Activated CD8-positive, alpha-beta memory T cell treated with anti-CD3 and anti-CD28 coated beads for 4 hours (primary cell): ENCODE data around the gene NOXO1.
"Not testable (repeated sequence)": the region's sequence is repeated elsewhere in the genome, so short reads cannot be mapped to it uniquely, and the experiment has no call there.

Source experiments
- DNase-seq, 2 donors: peaks; one replicate each; pipeline ENCODE4 v3.0.0-alpha.2; 2020; ENCODE audit warnings: low read depth in 2 of 2

The NOXO1 gene

DNA sequence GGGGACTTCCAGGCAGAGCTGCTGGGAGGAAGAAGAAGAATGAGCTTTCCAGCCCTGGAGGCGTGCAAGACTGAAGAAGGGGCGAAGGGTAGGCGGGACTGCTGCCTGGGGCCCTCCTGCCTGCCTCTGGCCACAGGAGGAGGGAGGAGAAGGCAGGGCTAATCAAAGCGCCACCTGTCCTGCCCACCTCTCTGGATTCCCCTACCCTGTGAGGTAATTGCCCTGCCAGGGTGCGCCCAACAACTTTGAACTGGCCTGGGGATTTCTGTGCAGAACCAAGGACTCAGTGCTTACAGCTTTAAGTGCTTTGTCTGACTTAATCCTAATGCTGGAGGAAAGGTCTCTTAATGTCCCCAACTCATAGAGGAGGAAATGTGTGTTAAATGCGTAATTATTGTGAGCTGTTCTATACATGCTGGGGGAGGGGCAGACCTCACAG is at the start of gene NOXO1:
Gene NOXO1, minus strand, starts transcription at position 72 of the 439 bp plus-strand sequence. CDS start 290 bp downstream, outside the sequence.
- no peak for DNase-seq

DNA sequence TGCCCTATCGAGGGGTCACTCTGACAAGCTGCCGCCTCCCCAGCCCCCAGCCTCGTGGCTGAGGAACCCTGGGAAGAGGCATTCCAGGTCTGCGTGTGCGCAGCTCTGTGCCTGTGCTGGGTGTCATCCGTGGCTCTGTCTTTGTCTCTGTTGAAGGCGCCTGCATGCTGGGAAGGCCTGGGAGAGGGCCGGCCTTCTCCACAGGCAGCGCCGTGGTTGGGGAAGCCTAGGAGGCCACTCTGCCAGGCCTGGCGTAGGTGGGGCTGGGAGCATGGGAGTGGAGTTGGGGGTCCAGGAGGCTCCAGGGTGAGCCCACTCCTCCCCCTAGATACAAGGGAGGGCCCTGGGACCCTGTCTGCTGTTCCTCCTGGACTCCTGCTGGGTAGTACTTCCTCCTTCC is 48.8 kb upstream of the NOXO1 start:
- DNase-seq = no peak

- no peak for DNase-seq
Observed at GRCh38 chr16:2029350-2029749, 48.1 kb upstream of the NOXO1 start.

GRCh38 chr16:2028620-2029220 is 47.5 kb upstream of the NOXO1 start:
- DNase-seq = no peak

GRCh38 chr16:2028146-2028545 is 46.9 kb upstream of the NOXO1 start:
- no peak for DNase-seq

DNA sequence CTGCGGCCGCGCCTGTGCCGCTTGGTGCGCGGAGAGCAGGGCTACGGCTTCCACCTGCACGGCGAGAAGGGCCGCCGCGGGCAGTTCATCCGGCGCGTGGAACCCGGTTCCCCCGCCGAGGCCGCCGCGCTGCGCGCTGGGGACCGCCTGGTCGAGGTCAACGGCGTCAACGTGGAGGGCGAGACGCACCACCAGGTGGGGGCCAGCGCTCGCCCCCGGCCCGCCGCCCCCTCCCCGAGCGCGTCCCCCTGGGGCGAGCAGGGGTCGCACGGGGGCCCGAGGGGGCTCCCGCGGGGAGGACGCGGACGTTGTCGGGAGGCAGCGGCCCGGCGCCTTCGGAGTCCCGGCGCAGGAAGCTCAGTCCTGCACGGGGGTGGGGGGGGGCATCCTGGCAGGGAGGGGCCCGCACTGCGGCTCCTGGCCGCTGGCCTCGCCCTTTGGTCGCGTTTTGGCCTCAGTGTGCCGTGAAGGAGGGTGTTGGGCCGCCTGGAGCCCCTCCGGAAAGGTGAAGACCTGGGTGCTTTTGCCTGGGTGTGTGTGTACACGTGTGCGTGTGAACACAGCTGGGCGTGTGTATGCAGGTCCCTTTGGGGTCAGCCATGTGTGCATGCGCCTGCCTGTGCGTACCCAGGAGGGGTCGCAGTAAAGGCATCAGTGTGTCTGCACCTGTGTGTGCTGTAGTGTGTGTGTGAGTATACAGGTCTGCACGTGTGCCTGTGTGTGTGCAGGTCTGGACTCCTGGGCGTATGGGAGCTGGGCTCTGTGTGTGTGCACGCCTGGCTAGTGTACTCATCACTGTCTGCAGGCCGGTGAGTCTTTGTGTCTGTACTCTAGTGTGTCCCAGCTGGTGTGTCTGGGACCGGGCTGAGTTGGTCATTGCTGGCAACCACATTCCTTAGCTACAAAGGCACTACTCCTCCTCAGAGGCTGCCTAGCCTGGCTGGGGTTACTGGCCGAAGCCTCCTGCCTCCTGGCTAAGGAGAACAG is 46.0 kb upstream of the NOXO1 start:
- DNase-seq = no peak

GRCh38 chr16:2026461-2027023 is 45.3 kb upstream of the NOXO1 start, which contains the start of gene NHERF2:
Gene NHERF2, plus strand, starts transcription at chr16:2026902. Its CDS starts 104 bp downstream, at chr16:2027006.
- no peak for DNase-seq

DNA sequence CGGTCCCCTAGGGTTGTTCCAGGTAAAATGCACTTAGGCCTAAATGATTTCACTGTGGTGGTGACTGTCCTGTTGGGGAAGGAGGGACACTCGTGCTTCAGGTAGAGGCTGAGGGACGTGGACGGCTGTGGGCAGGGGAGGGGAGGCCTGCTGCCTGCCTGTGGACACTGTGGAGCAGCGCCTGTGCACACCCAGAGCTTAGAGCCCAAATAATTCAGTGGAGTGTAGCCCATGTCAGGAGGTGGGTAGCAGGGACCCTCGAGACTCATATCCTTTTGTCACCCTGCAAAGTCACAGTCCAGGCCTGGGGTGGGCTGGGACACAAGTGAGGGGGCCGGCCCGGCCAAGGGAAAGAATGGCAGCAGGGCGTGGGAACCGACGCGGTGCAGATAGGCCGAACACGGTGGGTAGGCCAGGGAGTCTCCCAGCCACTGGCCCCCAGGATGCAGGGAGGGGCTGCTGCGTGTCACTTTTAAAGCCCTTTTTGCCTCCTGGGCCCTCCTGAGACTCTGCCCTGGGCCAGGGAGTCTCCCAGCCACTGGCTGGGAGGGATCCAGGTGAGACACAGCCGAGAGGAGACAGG is 44.7 kb upstream of the NOXO1 start:
- DNase-seq = no peak

DNA sequence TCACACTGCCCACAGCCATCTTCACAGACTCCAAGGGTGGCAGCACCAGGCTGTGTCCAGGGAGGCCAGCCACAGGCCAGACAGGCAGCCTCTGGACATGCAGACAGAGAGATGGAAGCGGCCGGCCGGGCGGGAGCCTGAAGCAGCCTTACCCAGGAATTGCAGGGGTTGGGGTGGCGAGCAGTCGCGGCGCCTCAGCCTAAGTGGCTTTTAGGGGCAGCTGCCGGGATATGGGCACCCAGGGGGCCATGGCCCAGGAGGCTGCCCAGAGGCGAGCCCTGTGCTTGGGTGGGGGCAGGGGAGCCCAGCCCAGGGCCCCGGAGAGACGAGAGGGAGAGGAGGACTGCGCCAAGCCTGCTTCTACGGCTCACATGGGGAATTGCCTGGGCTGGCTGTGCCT is 44.0 kb upstream of the NOXO1 start:
- no peak for DNase-seq

DNA sequence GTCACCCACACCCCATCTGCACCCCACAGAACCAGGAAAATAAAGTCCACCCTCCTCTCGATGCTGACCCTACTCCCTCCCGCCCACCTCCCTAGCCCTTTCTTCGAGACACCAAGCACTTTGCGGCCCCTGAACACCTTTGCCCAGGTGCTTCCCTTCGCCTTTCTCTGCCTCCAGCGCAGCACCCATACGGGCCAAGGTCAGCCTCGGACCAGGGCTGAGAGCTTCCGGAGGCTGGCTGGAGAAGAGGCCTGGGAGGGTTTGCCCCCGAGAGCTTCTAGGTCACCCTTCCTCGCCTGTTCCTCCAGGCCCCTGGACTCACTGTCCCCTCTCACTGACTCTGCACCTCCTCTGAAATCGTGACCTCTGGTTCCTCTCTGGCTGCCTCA is 42.8 kb upstream of the NOXO1 start:
- DNase-seq = no peak

- peak; percentile 84 to 92 for DNase-seq
Observed at GRCh38 chr16:2023092-2024031, 42.1 kb upstream of the NOXO1 start.

GRCh38 chr16:2022723-2023091 is 41.4 kb upstream of the NOXO1 start:
- no peak for DNase-seq

- no peak for DNase-seq
Observed at GRCh38 chr16:2019921-2020831, 38.9 kb upstream of the NOXO1 start.

DNA sequence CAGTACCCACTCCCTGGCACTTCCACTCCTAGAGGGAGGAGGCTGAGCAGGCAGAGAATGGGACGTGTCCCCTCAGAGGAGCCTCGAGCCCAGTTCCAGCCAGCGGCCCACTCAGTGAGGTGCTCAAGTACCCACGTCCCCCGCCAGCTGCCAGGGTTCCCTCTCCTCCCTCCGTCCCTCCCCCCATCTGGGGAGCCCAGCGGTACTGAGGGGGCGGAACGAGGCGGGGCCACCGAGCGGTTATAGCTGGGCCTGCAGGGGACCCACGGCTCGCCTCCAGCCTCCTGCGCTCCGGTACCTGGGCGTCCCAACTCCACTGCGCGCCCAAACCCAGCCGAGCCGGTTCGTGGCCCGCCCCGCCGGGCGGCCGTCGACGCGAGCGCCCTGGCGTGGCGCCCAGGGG is 38.2 kb upstream of the NOXO1 start, which contains the start of gene NPW:
Gene NPW, plus strand, starts transcription at position 268 of the 403 bp plus-strand sequence.
- DNase-seq = no peak

GRCh38 chr16:2016407-2016922 is 35.2 kb upstream of the NOXO1 start:
- no peak for DNase-seq

GRCh38 chr16:2015947-2016208 is 34.6 kb upstream of the NOXO1 start:
- DNase-seq = no peak

DNA sequence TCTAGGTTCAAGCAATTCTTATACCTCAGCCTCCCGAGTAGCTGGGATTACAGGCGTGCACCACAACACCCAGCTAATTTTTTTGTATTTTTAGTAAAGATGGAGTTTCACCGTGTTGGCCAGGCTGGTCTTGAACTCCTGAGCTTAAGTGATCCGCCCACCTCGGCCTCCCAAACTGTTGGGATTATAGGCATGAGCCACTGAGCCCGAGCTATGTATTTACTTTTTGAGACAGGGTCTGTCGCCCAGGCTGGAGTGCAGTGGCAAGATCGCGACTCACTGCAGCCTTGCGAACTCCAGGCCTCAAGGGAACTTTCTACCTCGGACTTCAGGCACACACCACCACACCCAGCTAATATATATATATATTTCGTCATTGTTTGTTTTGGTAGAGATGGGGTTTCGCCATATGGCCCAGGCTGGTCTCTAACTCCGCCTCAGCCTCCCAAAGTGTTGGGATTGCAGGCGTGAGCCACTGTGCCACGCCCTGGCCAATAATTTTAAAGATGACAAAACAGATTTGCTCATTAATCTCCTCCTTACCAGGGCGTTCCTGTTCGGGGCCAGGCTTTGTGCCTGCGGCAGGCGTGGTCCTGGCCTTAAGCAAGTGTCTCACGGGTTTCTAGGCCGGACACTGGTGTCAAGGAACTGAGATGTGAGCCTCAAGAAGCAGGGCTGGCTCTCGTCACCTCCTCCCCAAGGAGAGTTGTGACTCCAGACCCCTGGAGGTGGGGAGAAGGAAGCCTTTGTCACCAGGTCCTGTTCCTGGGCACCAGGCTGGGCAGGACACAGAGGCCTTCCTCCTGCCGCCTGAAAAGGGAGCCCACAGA is 34.1 kb upstream of the NOXO1 start:
- DNase-seq = no peak

DNA sequence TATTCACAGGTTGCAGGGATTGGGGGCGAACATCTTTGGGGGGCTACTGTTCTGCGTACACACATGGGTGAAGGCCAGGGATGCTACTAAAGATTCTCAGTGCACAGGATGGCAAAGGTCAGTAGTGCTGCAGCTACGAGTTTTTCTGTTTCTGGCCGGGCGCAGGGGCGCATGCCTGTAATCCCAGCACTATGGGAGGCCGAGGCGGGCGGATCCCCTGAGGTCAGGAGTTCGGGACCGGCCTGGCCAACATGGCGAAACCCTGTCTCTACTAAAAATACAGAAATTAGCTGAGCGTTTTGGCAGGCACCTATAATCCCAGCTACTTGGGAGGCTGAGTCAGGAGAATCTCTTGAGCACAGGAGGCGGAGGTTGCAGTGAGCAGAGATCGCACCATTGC is 32.3 kb upstream of the NOXO1 start:
- DNase-seq = no peak

GRCh38 chr16:2011726-2012125 is 30.5 kb upstream of the NOXO1 start:
- not testable (repeated sequence) for DNase-seq
